ENCODE measurements around the gene CLCN2. TPM values are rescaled to one million over a fixed set of nuclear protein-coding genes. Genes with fewer than 3 reads are reported as not detected.

The CLCN2 gene
- total RNA-seq: 3.7 and 4.9 TPM in 2 replicates

GRCh38 chr3:184361532-184361931 lies at the start of gene CLCN2, which contains the start of gene POLR2H:
CLCN2 (minus strand) TSS chr3:184361605; CDS start chr3:184361479, 126 bp downstream.
POLR2H (plus strand) TSS chr3:184361710; CDS start chr3:184363493, 1,783 bp downstream.
- intact Hi-C loops (cut with micrococcal nuclease): loop anchor here (5.0 kb wide), 1 partner anchor 351 kb away; the partner anchor contains the start of gene MAGEF1

DNA sequence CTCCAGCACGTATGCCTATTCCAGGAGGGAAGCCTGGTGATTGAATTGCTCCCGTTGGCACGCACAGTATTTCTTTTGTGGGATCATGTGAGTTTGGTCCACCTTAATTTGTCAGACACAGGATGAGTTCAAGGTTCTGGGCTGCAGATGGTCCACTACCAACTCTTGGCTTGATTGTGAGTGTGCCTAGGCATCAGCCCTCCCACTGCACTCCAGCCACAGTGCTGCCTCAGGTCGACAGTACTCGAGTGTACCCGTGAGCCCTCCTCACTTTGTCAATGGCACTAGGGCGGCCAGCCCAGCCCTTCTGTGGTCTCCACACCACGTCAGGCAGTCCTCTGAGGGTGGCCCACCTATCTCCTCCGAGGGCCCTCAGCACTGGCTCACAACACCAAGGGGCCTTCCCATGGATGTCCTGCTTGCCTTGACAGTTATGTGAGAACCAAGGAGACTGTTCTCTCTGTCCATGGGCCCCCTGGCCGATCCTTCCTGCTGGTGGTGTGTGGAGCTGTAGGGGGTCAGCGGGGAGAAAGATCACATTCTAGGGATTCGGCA lies 48.6 kb upstream of the CLCN2 start:
- intact Hi-C loops (cut with micrococcal nuclease): no loop called here

DNA sequence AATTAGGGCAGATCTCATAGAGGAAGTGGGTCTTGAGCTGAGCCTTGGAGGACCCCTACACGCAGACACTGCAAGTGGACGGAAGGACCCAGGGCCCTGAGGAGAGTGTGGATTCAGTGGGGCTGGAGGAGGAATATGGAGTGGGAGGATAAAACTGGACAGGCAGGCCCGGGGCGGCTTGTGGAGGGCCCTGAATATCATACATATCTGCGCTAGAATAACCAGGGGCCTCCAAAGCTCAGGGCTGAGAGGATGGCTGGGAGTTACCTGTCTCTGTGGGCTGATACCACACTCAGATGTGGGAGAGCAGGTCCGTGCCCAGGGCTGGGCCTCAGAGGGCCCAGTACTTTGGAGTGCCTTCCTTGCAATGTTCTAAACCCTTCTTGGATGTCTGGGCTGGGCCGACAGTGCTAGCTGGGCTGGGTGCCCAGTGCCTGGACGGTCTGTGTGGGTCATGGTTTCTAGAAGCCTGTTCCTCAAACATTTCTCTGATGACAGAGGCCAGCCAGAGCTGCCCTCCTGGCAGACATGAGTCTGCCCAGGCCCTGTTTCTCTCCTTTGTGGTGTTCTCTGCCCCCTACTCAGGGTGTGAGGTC lies 48.0 kb upstream of the CLCN2 start:
- intact Hi-C loops (cut with micrococcal nuclease): no loop called here

DNA sequence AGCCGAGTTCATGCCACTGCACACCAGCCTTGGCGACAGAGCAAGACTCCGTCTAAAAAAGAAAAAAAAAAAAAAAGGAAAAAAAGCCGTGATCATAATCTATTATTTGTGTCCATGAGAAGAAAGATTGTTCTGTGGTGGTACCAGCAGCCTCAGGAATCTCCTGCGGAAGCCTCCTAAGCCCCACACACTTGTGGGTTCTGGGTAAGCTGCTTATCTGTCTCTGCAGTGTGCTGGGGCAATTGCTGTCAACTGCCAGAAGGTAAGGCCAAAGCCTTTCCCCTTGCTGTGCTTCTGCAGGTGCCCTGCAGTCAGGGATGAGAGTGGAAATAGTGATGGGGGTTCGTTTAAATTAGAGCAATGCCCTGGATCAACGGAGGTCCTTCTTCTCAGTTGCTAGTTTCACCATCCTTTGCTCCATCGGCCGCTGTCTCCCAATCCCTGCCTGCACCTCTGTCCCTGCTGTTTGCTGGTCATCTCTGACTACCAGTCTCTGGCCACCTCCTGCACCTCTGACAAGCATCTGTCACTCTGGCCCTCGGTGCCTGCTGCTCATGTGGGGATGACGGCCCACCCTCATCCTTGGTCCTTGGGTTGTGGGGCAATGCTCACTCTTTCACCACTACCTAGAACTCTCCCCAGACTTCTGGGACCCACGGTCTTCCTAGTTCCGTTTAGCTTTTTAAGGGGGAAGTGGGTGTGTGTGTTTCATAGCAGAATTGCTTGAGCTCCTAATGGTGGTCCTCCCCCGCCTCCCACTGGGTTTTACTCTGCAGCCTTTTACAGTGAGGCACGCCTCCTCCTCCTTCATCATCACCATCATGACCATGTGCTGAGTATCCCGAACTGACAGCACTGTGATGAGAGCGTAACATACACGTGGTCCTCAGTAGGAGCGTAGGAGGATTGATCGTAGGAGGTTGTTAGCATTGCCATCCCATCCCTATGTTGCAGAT lies 43.9 kb upstream of the CLCN2 start:
- intact Hi-C loops (cut with micrococcal nuclease): no loop called here

- intact Hi-C loops (cut with micrococcal nuclease): no loop called here
Measured at GRCh38 chr3:184399410-184399809, 38.0 kb upstream of the CLCN2 start.

- intact Hi-C loops (cut with micrococcal nuclease): no loop called here
Measured at GRCh38 chr3:184395320-184395660, 33.9 kb upstream of the CLCN2 start.

DNA sequence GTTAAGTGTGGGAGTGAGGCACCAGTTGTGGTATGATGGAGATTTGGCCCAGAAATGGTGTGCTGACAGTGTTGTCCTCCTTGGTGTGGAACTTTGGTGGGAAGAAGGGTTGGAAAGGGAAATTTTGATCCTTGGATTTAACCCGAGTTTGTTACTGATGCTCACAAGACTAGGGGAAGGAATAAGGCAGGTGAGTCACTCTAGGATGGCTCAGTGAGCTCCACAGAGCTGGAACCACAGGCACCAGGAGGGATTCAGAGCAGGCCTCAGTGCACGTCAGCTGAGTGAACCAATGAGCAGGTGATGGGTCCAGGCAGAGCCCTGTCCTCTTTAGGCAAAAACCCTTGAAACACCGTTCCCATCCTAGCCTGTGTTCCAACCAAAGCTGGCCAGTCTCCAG lies 29.9 kb upstream of the CLCN2 start:
- intact Hi-C loops (cut with micrococcal nuclease): no loop called here

GRCh38 chr3:184389935-184390528 lies 28.6 kb upstream of the CLCN2 start:
- intact Hi-C loops (cut with micrococcal nuclease): no loop called here

- intact Hi-C loops (cut with micrococcal nuclease): no loop called here
Measured at GRCh38 chr3:184389384-184389783, 28.0 kb upstream of the CLCN2 start.

GRCh38 chr3:184388936-184389230 lies 27.5 kb upstream of the CLCN2 start:
- intact Hi-C loops (cut with micrococcal nuclease): no loop called here

DNA sequence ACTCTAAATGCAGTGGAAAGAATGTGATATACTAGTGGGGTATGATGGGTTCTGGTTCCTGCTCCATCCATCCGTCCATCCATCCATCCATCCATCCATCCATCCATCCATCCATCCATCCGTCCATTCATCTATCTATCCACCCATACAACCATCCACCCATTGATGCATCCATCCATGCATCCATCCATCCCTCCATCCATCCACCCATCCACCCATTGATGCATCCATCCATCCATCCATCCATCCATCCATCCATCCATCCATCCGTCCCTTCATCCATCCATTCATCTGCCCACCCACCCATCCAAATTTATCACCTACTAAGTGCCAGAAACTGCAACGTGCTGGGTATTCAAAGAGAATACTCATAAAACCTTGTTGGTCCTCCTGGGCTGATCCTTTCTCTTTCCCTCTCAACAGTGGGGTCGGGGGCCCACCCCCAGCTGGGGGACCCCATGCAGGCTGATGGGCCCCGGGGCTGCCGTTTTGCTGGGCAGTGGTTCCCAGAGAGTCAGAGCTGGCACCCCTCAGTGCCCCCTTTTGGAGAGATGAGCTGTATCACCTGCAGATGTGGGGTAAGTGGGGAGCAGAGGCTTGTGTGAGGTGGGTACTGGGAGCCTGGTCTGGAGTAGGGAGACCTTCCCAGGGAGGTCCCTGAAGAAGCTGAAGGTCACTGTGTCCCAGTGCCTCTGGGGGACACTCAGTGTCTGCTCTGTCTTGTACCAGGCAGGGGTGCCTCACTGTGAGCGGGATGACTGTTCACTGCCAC lies 26.9 kb upstream of the CLCN2 start:
- intact Hi-C loops (cut with micrococcal nuclease): no loop called here

DNA sequence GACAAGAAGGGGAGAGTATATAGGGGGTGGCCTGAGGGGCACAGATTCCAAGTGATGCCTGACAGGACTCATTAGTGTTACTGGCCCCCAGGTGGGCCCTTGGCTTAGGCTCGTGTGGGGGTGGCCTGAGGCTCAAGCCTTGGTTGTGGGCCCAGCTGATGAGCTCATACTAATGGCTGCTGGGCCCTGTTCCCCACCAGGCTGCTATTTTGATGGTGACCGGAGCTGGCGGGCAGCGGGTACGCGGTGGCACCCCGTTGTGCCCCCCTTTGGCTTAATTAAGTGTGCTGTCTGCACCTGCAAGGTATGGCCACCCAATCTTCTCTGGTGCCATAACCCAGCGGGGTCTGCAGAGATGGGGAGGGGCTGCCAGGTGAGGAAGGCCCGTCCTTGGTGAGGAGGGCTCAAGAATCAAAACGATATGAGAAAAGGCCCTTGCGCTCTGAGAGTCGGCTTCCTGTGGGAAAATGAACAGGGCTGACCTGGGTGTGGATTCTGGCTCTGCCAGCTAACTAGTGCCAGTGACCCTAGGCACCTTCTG lies 25.8 kb upstream of the CLCN2 start:
- intact Hi-C loops (cut with micrococcal nuclease): no loop called here

GRCh38 chr3:184386047-184386806 lies 24.8 kb upstream of the CLCN2 start:
- intact Hi-C loops (cut with micrococcal nuclease): no loop called here

GRCh38 chr3:184384856-184385422 lies 23.5 kb upstream of the CLCN2 start:
- intact Hi-C loops (cut with micrococcal nuclease): no loop called here

DNA sequence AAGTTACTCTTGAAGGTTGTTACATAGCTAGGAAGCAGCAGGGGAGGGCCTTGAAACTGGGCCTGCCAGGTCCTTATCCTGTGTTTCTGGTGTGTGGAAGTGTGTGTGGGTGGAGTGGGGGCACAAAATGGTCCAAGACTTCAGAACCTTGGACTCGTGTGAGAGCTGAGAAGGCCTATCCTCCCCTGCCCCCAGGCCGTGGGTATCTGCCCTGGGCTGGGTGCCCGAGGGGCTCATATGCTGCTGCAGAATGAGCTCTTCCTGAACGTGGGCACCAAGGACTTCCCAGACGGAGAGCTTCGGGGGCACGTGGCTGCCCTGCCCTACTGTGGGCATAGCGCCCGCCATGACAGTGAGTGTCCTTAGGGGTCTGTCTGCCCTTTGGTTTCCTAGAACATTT lies 22.9 kb upstream of the CLCN2 start:
- intact Hi-C loops (cut with micrococcal nuclease): no loop called here

- intact Hi-C loops (cut with micrococcal nuclease): no loop called here
Measured at GRCh38 chr3:184383033-184383740, 21.8 kb upstream of the CLCN2 start.

DNA sequence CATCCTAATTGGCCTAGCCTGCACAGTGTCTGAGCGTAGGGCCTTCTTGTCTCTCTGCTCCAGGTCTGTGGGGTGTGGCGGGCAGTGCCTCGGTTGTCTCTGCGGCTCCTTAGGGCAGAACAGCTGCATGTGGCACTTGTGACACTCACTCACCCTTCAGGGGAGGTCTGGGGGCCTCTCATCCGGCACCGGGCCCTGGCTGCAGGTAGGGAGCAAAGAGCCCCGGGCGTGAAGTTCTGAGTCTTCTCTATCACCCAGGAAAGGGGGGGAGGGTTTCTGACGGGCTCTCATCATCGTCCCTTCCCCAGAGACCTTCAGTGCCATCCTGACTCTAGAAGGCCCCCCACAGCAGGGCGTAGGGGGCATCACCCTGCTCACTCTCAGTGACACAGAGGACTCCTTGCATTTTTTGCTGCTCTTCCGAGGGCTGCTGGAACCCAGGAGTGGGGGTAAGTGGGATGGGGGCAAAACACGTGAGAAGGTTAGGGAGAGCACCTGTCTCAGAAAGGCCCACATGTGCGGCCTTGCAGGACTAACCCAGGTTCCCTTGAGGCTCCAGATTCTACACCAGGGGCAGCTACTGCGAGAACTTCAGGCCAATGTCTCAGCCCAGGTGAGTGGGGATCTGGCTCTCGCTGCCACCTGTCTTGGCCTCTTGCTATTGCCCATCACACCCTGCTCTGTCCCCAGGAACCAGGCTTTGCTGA lies 21.1 kb upstream of the CLCN2 start:
- intact Hi-C loops (cut with micrococcal nuclease): no loop called here
